Measurements from ENCODE around the gene IFITM2.
"Not testable (repeated sequence)": the region's sequence is repeated elsewhere in the genome, so short reads cannot be mapped to it uniquely, and the experiment has no call there.

IFITM2 gene

DNA sequence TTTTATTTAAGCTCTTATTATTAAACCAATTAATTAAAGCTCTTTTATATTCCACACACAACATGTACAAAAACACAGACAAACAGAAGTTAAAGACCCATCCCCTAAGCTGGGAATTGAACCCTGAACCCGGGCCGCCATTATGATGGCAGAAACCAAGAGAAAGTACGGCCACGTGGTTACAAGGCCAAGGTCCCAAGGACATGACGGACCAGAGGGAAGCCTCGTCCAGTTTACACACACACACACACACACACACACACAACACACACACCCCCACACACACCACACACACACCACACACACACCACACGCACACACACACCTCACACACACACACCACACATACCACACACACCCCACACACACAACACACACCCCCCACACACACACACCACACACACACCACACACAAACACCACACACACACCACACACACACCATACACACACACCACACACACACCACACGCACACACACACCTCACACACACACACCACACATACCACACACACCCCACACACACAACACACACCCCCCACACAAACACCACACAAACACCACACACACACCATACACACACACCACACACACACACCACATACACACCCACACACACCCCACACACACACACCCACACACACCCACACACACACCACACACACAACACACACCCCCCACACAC is 41.8 kb downstream of the IFITM2 start:
- DNase-seq = not testable (repeated sequence)

- not testable (repeated sequence) for DNase-seq
These were observed 42.6 kb downstream of the IFITM2 start for GRCh38 chr11:350033-350722.

DNA sequence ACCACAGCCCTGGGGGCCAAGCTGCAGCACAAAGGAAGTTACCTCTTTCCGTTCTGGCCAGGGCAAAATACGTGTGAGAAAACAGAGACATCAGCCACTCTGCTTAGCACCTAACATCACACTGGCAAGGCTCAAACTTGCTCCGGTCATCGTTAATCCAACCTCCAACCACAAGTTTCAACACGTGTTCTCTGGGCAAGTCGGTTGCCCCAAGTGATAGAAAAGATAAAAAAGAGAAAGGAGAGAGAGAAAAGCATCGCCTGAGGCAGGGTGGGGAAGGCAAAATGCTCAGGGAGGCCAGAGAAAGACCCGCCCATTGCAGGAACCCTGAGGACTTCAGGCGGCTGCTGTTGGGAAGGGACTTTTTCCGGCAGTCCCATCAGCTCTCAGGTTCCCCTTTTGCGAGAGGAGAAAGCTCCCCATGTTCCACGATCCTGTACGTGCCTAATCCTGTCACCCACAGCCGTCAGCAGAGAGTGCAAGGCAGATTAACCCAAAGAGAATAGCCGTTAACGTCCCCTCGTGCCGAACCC is 43.2 kb downstream of the IFITM2 start:
- DNase-seq = no peak

GRCh38 chr11:351411-351810 is 43.8 kb downstream of the IFITM2 start:
- DNase-seq = no peak

- no peak for DNase-seq
These were observed 44.9 kb downstream of the IFITM2 start for GRCh38 chr11:352456-353031.

DNA sequence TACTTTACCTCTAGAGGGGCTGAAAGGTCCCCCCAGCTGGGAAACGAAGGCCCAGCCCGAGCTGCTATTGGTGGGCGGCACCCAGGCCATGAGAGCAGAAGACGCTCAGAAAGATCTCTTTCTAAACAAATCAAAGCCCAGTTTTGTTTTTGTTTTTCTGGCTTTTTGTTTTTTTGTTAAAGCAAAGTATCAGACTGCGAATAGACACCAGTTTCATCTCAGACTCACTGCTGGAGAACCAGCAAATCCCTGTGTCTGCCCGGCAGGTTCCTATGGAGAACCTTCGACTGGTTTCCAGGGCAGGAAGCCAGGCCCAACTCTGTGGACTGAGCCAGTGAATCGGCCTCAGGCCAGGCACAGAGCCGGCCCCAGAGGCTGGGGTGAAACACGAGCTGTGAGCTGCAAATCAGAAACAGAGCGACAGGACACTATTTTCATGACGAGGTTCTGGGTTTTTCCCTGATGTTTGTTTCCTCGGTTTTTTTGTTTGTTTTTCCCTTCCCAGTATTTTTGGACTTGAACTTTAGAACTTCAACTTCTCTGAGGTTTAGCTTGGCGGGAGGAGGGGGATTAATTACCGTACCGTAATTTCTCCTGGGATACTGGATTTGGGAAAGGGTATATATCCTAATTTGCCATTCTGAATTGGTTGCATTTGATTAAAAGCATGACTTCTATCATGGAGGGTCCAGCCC is 45.7 kb downstream of the IFITM2 start:
- no peak for DNase-seq

DNA sequence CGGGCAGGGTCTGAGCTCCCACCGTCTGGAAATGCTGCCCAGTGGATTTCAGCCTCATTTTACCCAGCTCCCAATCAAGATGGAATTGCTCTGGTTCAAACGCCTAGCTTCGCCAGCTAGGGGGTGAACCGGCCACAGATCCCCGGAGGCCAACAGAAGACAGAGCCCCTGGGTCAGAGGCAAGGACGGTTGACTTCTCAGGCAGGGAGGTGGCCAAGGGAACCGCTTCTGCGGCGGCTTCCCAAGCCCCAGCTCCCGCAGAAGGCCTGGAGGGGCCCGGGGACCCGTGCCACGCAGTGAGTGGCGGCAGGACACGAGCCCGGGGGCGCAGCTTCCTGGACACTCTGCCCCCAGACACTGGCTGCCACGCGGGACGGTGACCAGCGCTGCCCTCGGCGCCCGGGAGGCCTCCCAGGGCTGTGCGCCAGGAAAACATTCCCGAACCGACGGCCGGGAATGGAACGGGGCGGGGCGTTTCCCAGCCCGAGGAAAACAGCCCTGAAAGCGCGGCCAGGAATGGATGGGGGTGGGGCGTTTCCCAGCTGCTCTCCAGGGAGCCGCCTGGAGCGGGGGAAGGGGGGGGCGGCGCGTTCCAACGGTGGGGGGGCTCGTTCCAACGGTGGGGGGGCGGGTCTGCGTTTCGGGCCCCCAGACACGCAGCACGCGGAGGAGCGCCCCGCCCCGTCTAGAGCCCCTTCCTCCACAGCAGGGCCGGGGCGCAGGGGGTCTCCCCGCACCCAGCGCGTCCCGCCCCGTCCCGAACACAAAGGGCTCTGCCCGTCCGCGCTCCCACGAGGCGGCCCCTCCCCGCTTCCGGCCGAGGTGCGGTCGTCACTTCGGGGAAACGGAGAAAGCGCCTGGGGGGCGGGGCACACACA is 48.2 kb downstream of the IFITM2 start:
- DNase-seq = peak; percentile 67

- no peak for DNase-seq
These were observed 49.0 kb downstream of the IFITM2 start for GRCh38 chr11:356610-357009.

DNA sequence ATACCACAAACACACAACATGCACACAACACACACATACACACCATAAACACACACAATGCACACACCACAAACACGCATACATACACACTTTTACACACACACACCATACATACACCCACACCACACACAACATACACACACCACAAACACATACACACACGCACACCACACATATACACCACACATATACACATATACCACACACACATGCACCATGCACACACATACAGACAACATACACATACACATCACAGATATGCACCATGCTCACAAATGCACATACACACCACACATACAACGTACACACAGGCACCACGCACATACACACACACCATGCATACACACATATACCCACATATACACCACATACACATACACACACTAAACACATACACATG is 50.0 kb downstream of the IFITM2 start:
- DNase-seq = no peak

GRCh38 chr11:358129-358800 is 50.6 kb downstream of the IFITM2 start:
- DNase-seq = no peak
